Measurements from ENCODE around the gene NT5DC2. TPM values are rescaled to one million over a fixed set of nuclear protein-coding genes. Genes with fewer than 3 reads are reported as not detected.

Gene NT5DC2
- 100 to 1,000 TPM; 137 to 147 TPM for total RNA-seq
- 92.4 TPM for polyA plus RNA-seq (ENCODE audit: insufficient read depth, low read depth, low replicate concordance)
- long read RNA-seq, donor 1, transcript NT5DC2-202 (14 exons, 1,795 nt): major isoform, 22 of 117 reads
- long read RNA-seq, donor 1, partial matches to known transcripts: 43 of 117 reads
- long read RNA-seq, donor 1, other reads (novel, unspliced or antisense): 46 of 117 reads
- long read RNA-seq, donor 2, transcript NT5DC2-202 (14 exons, 1,795 nt): major isoform, 15 of 40 reads
- long read RNA-seq, donor 2, partial matches to known transcripts: 19 of 40 reads
- long read RNA-seq, donor 2, other reads (novel, unspliced or antisense): 0 of 40 reads

DNA sequence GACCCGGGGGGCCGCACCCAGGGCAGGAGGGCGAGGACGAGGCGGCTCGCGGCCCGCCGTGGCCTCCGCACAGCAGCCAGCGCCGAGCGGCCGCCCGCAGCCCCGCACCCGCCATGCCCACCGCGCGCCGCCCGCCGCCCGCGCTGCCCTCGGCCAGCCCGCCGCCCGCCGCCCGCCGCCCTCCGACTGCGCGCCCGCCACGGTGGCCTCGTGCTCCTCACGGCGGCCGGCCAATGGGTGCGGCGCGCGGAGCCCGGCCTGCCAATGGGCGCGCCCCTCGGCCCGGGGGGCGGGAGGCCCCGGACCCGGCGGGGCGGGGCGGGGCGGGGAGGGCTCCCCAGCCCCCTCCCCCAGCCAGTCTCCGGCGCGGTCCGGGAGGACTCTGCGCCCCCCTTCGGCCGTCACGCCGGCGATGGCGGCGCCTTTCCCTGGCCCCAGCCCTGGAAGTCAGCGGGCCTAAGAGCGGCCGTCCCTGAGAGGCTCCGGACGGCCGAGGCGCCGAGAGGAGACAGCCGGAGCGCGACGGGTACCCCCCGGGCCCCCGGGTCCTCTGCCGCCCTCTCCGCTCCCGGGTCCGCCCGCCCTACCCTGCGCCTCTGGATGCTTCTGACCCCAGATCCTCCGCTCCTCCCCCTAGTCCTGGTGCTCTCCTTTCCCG, at the start of gene NT5DC2:
TSS of gene NT5DC2 (minus strand) at position 235 of the 658 bp plus-strand sequence. CDS start at position 115, 120 bp downstream.
- intact Hi-C loops (cut with DNase I; ENCODE audit: low total_unique reads): no loop called here
- 0% methylated on average over 41 of the region's 91 CpGs; no CpG with 5 or more reads in 1 of the 2 donors for WGBS, 2 donors
- H3K4me1 ChIP-seq: peaks cover 57% of the 10 kb centered on the region

DNA sequence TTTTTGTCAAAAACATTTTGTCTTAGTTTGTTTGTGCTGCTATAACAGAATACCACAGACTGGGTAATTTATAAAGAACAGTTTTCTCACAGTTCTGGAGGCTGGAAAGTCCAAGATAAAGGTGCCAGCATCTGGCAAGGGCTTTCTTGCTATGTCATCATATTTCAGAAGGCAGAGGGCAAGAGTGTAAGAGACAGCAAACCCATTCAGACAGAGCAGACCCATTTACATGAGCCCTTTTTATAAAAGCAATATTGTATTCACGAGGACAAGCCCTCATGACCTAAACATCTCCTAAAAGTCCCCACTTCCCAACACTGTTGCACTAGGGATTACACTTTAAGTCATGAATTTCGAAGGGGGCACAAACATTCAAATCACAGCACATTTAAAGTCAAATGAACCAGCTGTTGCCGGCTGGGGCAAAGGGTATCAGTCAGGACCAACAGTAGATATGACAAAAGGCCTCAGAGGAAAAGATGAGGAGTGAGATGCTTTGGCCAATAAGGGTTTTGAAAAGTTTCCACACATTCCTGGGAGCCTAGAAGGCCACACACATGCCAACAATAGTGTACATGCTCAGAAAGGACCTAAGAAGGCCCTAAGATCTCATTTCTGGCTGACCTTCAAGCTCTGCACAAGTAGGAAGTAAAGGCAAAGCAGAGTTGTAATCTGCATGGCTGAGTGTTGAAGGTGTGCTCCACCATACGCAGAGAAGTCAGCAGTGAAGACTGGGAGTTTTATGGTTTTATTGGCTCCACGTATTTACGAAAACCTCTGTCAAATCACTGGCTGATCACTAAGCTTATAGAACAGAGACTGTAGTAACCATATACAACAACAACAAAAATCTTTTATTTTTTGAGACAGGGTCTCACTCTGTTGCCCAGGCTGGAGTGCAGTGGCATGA, 40.7 kb upstream of the NT5DC2 start:
- H3K36me3 ChIP-seq (ENCODE audit: low read depth, missing control alignments): no peaks in the 10 kb centered on the region

More for the DNA sequence above, at the start of gene NT5DC2:
- TF ChIP-seq POLR2A (IDR thresholded peaks at IDR 0.05): no peak
- TF ChIP-seq, protein P1, sequence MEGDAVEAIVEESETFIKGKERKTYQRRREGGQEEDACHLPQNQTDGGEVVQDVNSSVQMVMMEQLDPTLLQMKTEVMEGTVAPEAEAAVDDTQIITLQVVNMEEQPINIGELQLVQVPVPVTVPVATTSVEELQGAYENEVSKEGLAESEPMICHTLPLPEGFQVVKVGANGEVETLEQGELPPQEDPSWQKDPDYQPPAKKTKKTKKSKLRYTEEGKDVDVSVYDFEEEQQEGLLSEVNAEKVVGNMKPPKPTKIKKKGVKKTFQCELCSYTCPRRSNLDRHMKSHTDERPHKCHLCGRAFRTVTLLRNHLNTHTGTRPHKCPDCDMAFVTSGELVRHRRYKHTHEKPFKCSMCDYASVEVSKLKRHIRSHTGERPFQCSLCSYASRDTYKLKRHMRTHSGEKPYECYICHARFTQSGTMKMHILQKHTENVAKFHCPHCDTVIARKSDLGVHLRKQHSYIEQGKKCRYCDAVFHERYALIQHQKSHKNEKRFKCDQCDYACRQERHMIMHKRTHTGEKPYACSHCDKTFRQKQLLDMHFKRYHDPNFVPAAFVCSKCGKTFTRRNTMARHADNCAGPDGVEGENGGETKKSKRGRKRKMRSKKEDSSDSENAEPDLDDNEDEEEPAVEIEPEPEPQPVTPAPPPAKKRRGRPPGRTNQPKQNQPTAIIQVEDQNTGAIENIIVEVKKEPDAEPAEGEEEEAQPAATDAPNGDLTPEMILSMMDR (IDR thresholded peaks at IDR 0.05): no peak
- Histone ChIP-seq H3K36me3 (ENCODE audit: low read depth, missing control alignments) (no peaks in the 10 kb centered on the region), H3K9me3 (no peaks in the 10 kb centered on the region), H3K27me3 (no peaks in the 10 kb centered on the region), H3K4me3 (peak within 1 kb of the TSS; percentile 67 to 70), H3K27ac (peak within 1 kb of the TSS; percentile 76 to 86)
- peak; percentile 70 for DNase-seq

DNA sequence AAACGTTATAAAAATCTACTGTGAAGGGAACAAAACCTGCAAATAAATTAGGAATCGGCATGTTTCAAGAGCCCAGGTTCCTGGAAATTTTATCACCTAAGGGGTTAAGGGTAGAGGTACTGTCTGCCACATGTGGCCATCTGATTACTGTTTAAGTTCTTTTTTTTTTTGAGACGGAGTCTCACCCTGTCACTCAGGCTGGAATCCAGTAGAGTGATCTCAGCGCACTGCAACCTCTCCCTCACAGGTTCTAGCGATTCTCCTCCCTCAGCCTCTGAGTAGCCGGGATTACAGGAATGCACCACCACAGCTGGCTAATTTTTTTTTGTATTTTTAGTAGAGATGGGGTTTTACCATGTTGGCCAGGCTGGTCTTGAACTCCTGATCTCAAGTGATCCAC, 38.6 kb upstream of the NT5DC2 start:
- 75 to 85% methylated on average over 6 of the region's 6 CpGs for WGBS, 2 donors
- intact Hi-C loops (cut with DNase I; ENCODE audit: low total_unique reads): no loop called here
- no peaks in the 10 kb centered on the region for H3K36me3 ChIP-seq (ENCODE audit: low read depth, missing control alignments)

More for the DNA sequence above, 40.7 kb upstream of the NT5DC2 start:
- no peaks in the 10 kb centered on the region for H3K27me3 ChIP-seq
- no peak overlapping the region for H3K4me3 ChIP-seq
- intact Hi-C loops (cut with DNase I; ENCODE audit: low total_unique reads): no loop called here
- no peaks in the 10 kb centered on the region for H3K4me1 ChIP-seq
- H3K27ac ChIP-seq: no peak overlapping the region
- DNase-seq: no peak
- TF ChIP-seq, protein P1 (IDR thresholded peaks at IDR 0.05): no peak
- TF ChIP-seq POLR2A (IDR thresholded peaks at IDR 0.05): no peak
- no peaks in the 10 kb centered on the region for H3K9me3 ChIP-seq
- 84 to 88% methylated on average over 6 of the region's 6 CpGs for WGBS, 2 donors

DNA sequence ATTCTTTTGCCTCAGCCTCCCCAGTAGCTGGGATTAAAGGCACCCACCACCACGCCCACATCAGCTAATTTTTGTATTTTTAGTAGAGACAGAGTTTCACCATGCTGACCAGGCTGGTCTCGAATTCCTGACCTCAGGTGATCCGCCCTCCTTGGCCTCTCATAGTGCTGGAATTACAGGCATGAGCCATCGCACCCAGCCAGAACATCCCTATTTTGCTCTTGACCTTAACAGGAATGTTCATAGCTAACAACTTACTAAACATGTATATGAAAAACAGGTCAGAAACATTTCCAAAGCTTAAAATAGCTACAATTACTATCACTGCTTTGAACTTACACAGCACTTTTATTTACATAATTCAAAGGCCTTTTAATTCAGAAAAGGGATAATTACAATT, 36.4 kb upstream of the NT5DC2 start:
- Histone ChIP-seq H3K4me1 (no peaks in the 10 kb centered on the region), H3K27ac (no peak overlapping the region), H3K27me3 (no peaks in the 10 kb centered on the region), H3K4me3 (no peak overlapping the region), H3K9me3 (no peaks in the 10 kb centered on the region), H3K36me3 (ENCODE audit: low read depth, missing control alignments) (no peaks in the 10 kb centered on the region)
- intact Hi-C loops (cut with DNase I; ENCODE audit: low total_unique reads): no loop called here
- DNase-seq: no peak
- WGBS, 2 donors: 87 to 92% methylated on average over 4 of the region's 4 CpGs
- TF ChIP-seq POLR2A (IDR thresholded peaks at IDR 0.05): no peak
- TF ChIP-seq, protein P1 (IDR thresholded peaks at IDR 0.05): no peak

More for the DNA sequence above, 38.6 kb upstream of the NT5DC2 start:
- TF ChIP-seq, protein P1 (IDR thresholded peaks at IDR 0.05): no peak
- no peak for TF ChIP-seq POLR2A (IDR thresholded peaks at IDR 0.05)
- no peaks in the 10 kb centered on the region for H3K4me1 ChIP-seq
- DNase-seq: no peak
- no peaks in the 10 kb centered on the region for H3K9me3 ChIP-seq
- no peak overlapping the region for H3K4me3 ChIP-seq
- H3K27ac ChIP-seq: no peak overlapping the region
- no peaks in the 10 kb centered on the region for H3K27me3 ChIP-seq

All from testis (tissue), 5 donors.